HPDE6-E6E7 (cell line): ENCODE measurements around the gene TRPM5.

ENCODE experiments used
- DNase-seq: peaks from one replicate; pipeline ENCODE4 v3.0.0; 2011; ENCODE audit warnings: missing footprints; ENCODE audit errors: extremely low spot score

TRPM5 gene

GRCh38 chr11:2437516-2437915, 6.8 kb downstream of the TRPM5 start:
- no peak for DNase-seq

- no peak for DNase-seq
Measured at GRCh38 chr11:2436521-2437031, 7.7 kb downstream of the TRPM5 start.

- DNase-seq, result no peak
Measured at GRCh38 chr11:2436013-2436520, 8.2 kb downstream of the TRPM5 start.

DNA sequence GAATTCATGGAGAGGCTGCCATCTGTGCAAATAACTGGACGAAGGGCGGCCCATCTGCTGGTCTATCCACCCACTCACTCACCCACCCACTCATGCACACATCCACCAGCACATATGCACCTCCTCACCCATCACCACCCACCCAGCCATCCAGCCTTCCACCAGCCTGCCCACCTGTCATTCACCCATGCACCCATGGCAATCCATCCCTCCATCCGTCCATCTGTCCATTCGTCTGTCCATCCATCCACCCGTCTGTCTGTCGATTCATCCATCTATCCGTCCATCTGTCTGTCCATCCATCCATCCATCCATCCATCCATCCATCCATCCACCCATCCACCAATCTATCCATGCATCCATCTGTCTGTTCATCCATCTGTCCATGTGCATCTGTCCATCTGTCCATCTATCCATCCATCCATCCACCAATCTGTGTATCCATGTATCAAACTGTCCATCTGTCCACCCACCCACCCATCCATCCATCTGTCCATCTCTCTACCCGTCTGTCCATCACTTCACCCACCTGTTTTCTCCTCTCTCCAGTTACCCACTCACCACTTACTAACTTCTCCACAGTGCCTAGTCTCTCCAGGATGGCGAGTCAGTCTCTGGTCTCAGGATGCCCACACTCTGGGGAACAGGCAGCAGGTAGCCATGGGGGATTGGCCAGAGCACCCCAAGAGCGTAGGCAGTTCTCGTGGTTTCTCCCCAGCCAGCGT, 8.9 kb downstream of the TRPM5 start:
- no peak for DNase-seq

DNA sequence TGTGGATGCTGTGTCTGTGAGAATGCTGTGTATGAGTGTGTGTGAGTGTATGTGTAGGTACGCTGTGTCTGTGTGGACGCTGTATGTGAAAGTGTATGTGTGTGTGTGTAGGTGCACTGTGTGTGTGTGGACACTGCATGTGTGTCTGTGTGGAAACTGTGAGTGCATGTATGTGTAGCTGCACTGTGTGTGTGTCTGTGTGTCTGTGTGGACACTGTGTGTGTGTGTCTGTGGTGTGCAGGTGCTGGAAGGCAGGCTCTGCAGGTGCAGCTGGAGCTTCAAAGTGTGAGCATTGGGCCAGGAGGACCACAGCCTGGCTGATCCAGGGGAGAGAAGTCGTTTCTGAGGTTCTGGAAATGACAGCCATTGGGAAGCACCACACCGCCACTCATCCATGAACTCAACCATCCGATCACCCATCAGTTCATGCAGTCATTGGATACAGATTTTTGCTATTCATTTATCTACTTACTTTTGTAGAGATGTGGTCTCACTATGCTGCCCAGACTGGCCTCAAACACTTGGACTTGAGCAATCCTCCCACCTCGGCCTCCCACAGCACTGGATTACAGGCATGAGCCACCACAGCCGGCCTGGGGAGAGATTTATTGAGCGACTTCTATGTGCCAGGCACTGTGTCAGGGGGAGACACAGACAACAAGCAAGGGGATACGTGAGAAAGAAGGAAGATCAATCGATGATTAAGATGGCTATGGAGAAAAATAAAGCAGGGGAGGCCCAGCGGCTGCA, 9.6 kb downstream of the TRPM5 start:
- DNase-seq, result no peak

DNA sequence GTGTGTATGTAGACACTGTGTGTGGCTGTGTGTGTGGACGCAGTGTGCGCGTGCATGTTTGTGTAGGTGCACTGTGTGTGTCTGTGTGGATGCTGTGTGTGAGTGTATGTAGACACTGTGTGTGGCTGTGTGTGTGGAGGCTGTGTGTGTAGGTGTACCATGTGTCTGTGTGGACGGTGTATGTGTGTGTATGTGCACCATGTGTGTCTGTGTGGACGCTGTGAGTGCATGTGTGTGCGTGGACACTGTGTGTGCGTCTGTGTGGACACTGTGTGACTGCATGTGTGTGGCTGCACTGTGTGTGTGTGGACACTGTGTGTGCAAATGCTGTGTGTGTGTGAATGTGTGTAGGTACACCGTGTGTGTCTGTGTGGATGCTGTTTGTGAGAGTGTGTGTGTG, 10.3 kb downstream of the TRPM5 start:
- DNase-seq, result no peak

DNA sequence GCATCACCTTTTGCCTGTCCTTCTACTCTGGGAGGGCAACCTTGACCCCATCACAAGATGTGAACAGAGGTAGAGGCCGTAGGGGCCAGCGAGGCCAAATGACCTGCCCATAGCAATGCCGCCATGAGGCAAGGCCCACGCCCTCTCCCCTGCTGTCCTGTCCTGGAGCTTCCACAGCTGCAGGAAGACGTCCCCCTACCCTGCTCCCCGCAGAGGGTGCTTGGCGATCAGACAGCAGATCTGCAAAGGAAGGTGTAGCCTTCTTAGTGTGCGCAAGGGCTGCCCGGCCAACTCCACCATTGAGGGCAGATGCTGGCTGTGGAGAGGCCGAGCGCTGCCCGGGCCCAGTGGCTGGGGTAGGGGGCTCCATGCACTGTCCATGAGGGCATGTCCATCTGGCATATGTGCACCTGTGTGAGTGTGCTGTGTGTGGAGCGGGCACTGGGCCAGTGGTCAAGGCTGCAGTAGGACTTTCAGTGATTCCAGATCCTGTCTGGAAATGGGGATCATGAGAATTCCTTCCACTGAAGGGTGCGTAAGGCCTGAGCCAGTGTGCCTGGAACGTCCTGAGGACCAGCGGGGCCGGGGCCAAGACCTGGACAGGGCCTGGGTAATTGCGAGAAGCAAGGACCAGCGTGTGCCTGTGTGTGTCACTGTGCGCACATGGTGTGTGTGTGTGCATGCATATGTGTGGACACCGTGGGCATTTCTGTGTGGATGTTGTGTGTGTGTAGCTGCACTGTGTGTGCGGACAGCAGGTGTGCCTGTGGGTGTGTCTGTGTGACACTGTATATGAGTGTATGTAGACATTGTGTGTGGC, 11.0 kb downstream of the TRPM5 start:
- DNase-seq, result no peak

DNA sequence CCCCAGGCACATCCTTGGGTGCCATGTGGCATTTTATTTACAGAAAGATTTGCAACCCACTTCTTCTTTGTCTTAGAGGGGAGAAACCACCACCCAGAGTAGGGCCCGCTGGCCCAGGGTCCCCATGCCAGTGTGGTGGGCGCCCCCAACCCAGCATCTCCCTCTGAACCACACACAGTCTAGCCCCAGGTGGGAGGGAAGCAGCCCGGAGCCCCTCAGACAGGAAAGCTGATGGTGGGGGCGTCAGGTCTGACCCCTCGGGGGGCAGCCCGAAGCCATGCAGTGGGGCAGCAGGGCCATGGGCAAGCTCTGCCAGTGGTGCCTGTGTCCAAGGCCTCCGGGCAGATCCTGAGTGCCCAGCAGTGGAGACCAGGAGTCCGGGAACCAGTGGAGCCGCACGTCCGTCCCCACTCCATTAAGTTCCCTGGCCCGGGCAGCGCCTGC, 11.7 kb downstream of the TRPM5 start:
- DNase-seq, result no peak

DNA sequence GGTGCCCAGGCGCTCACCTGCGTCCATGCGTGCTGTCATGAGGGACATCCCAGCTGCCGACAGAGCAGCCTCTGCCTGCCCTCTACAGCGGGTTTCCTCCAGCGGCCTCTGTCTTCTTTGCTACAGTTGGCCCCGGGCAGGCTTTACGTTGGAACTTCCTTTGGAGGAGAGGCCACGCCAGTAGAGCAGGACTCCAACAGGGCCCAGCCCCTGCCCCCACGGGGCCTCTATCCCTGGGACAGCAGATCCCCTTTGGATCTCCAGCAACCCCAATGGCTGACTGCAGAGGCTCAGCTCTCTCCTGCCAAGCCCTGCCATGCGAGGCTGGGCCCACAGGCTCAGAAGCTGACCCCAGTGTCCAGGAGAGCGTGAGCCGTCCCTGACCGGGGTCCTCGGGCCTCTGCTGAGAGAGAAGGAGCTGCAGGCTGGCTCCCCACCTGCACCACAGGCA, 12.1 kb downstream of the TRPM5 start:
- DNase-seq, result no peak

GRCh38 chr11:2431395-2431794, 12.9 kb downstream of the TRPM5 start:
- no peak for DNase-seq

GRCh38 chr11:2428322-2428795, 16.0 kb downstream of the TRPM5 start:
- peak; percentile 46 for DNase-seq

DNA sequence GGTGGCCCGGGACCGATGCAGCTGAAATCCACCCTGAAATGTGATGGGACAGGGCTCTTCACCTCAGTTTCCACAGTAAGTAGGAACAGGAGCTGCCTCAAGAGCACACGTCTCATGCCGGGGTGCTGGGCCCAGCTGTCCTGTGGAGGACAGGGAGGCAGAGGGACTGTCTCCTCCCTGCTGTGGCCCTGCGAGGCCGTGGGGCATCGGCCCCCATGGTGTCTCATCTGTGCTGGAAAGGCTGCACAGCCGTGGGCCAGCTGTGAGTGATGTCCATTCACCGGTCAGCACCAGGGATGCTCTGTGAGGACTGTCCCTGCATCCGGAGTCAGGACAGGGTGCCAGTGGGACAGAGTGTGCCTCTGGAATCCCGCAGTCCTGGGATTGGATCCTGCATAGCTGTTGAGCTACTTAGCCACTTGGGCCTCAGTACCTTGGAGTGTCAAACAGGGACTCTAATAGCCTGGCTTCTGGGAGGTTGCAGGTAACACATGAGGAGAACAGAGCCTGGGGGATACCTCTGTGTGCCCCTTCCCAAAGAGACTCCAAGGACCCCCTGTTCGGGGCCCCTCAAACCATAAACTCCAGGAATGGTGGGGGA, 16.5 kb downstream of the TRPM5 start:
- DNase-seq, result no peak

- DNase-seq, result no peak
Measured at GRCh38 chr11:2426826-2427521, 17.3 kb downstream of the TRPM5 start.

- no peak for DNase-seq
Measured at GRCh38 chr11:2426221-2426620, 18.1 kb downstream of the TRPM5 start.

DNA sequence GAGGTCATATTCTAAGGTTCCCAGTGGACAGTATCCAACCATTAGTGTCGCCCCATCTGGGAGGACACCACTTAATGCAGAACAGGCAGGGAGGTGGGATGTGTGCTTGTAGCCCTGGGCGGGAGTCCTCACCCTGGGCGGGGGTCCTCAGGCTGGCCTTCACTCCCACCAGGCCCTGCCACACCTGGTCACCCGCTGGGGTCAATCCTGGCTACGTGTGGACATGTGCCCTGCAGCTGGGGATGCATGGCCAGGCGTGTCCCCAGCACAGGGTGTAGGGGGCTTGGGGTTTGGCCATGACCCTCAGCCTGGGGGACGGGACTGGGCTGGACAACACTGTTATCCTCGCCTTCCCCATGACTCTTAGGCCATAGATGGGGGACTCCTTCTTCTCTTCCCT, 18.8 kb downstream of the TRPM5 start:
- no peak for DNase-seq

GRCh38 chr11:2424811-2425495, 19.4 kb downstream of the TRPM5 start:
- DNase-seq, result no peak

DNA sequence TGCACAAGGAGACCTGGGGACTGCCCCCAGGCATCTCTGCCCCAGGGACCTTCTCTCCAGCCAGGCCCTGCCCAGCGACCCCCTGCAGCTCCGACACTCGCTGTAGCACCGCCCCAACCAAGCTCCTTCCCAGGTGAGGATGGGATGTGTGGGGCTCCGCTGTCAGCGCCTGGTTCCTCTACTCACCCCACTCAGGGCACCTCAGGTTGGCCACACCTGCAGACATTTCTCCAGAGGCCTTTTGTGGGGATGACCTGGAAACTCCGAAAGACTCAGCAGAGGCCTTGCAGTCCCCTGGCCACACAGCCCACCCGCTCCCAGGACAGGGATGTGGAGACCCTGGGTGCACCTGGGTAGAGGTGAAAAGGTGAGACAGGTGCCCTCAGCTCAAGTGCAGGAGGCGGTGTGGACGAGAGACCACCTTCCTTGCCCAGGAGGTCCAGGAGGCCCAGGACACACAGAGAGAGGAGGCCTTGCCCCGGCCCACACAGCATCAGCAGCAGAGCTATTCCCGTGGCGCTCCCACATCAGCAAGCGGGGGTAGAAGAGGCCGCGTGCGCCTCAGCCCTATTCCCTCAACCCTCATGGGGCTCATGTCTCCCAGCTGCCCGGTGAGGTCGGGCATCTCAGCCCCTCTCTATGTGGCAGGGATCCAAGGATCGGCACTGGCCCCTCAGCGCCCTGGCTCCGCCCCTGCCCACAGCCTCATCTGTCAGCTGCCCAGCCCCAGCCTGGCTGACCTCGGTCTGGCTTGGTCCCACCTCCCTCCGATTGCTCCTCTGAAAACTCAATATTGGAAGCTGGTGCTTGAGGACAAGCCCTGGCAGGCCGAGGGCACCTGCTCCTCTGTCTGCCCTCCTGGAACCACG, 20.9 kb downstream of the TRPM5 start:
- no peak for DNase-seq

- no peak for DNase-seq
Measured at GRCh38 chr11:2422461-2423156, 21.7 kb downstream of the TRPM5 start.

GRCh38 chr11:2421996-2422395, 22.3 kb downstream of the TRPM5 start:
- DNase-seq, result no peak
